SK-N-SH treated with all-trans-retinoic acid at 6 μM for 48 hours (cell line): ENCODE results near the gene TEX101.

ENCODE experiments used
- ATAC-seq: fragments of 200-7000 bp; cut with Tn5 transposase; 3 replicates; pipeline ENCODE4 v1.9.1; 2020; ENCODE audit warnings: mild to moderate bottlenecking, moderate library complexity
- ARNTL ChIP-seq: fragments of 450-650 bp; formaldehyde crosslinking; IDR thresholded peaks from 2 replicates; pipeline ENCODE4 v1.5.0; 2020; ENCODE audit warnings: low read depth, mild to moderate bottlenecking, moderate library complexity, borderline replicate concordance
- BACH2 ChIP-seq: fragments of 250-450 bp; sonication (Bioruptor Pico); IDR thresholded peaks from 2 replicates; pipeline ENCODE4 v1.9.0; 2021; ENCODE audit warnings: mild to moderate bottlenecking, borderline replicate concordance
- CSDC2 ChIP-seq: fragments of 250-450 bp; sonication (Bioruptor Pico); IDR thresholded peaks from 2 replicates; pipeline ENCODE4 v1.5.0; 2020; ENCODE audit warnings: mild to moderate bottlenecking, moderate library complexity
- ESRRG ChIP-seq: fragments of 250-450 bp; sonication (Bioruptor Pico); IDR thresholded peaks from 2 replicates; pipeline ENCODE4 v1.6.1; 2021; ENCODE audit warnings: mild to moderate bottlenecking
- GLIS3 ChIP-seq: fragments of 250-450 bp; sonication (Bioruptor Pico); IDR thresholded peaks from 2 replicates; pipeline ENCODE4 v1.5.0; 2020; ENCODE audit warnings: mild to moderate bottlenecking, moderate library complexity
- ISL1 ChIP-seq: fragments of 250-450 bp; sonication (Bioruptor Pico); IDR thresholded peaks from 2 replicates; pipeline ENCODE4 v2.1.2; 2022; ENCODE audit warnings: mild to moderate bottlenecking, moderate library complexity
- OSR1 ChIP-seq: fragments of 250-450 bp; sonication (Bioruptor Pico); IDR thresholded peaks from 2 replicates; pipeline ENCODE4 v1.8.0; 2022; ENCODE audit warnings: moderate library complexity, mild to moderate bottlenecking, inconsistent platforms
- PPARA ChIP-seq: fragments of 250-450 bp; sonication (Bioruptor Pico); IDR thresholded peaks from 2 replicates; pipeline ENCODE4 v1.5.0; 2020; ENCODE audit warnings: mild to moderate bottlenecking, borderline replicate concordance
- RARB ChIP-seq: fragments of 250-450 bp; sonication (Bioruptor Pico); IDR thresholded peaks from 2 replicates; pipeline ENCODE4 v1.8.0; 2021; ENCODE audit warnings: mild to moderate bottlenecking, moderate library complexity
- SNAI2 ChIP-seq: fragments of 250-450 bp; sonication (Bioruptor Pico); IDR thresholded peaks from 2 replicates; pipeline ENCODE4 v1.5.0; 2020; ENCODE audit warnings: mild to moderate bottlenecking, moderate library complexity
- TCF4 ChIP-seq: fragments of 250-450 bp; sonication (Bioruptor Pico); IDR thresholded peaks from 2 replicates; pipeline ENCODE4 v1.8.0; 2021; ENCODE audit warnings: mild to moderate bottlenecking, moderate library complexity, borderline replicate concordance
- TOX ChIP-seq: fragments of 250-450 bp; sonication (Bioruptor Pico); IDR thresholded peaks from 2 replicates; pipeline ENCODE4 v1.8.0; 2021; ENCODE audit warnings: mild to moderate bottlenecking, moderate library complexity, borderline replicate concordance
- ZC3H10 ChIP-seq: fragments of 250-450 bp; sonication (Bioruptor Pico); IDR thresholded peaks from 2 replicates; pipeline ENCODE4 v1.5.1; 2021; ENCODE audit warnings: mild to moderate bottlenecking, moderate library complexity
- ZFP3 ChIP-seq: fragments of 250-450 bp; sonication (Bioruptor Pico); IDR thresholded peaks from 2 replicates; pipeline ENCODE4 v1.5.0; 2020; ENCODE audit warnings: mild to moderate bottlenecking, moderate library complexity
- ZFP30 ChIP-seq: fragments of 450-650 bp; formaldehyde crosslinking; IDR thresholded peaks from 2 replicates; pipeline ENCODE4 v1.5.0; 2022; ENCODE audit warnings: mild to moderate bottlenecking, moderate library complexity
- ZNF565 ChIP-seq: fragments of 450-650 bp; formaldehyde crosslinking; conservative IDR thresholded peaks from 2 replicates; pipeline ENCODE4 v1.5.0; 2020; ENCODE audit warnings: low read depth, mild to moderate bottlenecking, moderate library complexity
- ZNF8 ChIP-seq: fragments of 450-650 bp; formaldehyde crosslinking; IDR thresholded peaks from 2 replicates; pipeline ENCODE4 v1.5.0; 2020; ENCODE audit warnings: mild to moderate bottlenecking, moderate library complexity
- TF ChIP-seq, protein P1 (sequence below): fragments of 250-450 bp; sonication (Bioruptor Pico); IDR thresholded peaks from 2 replicates; pipeline ENCODE4 v1.5.0; 2020; ENCODE audit warnings: mild to moderate bottlenecking, moderate library complexity
- TF ChIP-seq, protein P2 (sequence below): fragments of 250-450 bp; sonication (Bioruptor Pico); IDR thresholded peaks from 2 replicates; pipeline ENCODE4 v1.8.0; 2020; ENCODE audit warnings: mild to moderate bottlenecking, moderate library complexity, borderline replicate concordance
- TF ChIP-seq, protein P3 (sequence below): fragments of 250-450 bp; sonication (Bioruptor Pico); IDR thresholded peaks from 2 replicates; pipeline ENCODE4 v1.8.0; 2021; ENCODE audit warnings: low read depth, mild to moderate bottlenecking, moderate library complexity, borderline replicate concordance
- TF ChIP-seq, protein P4 (sequence below): fragments of 250-450 bp; sonication (Bioruptor Pico); IDR thresholded peaks from 2 replicates; pipeline ENCODE4 v1.5.1; 2020; ENCODE audit warnings: low read depth, mild to moderate bottlenecking, moderate library complexity
- TF ChIP-seq, protein P5 (sequence below): fragments of 250-450 bp; sonication (Bioruptor Pico); IDR thresholded peaks from 2 replicates; pipeline ENCODE4 v1.5.1; 2021; ENCODE audit warnings: mild to moderate bottlenecking, moderate library complexity

Gene TEX101

DNA sequence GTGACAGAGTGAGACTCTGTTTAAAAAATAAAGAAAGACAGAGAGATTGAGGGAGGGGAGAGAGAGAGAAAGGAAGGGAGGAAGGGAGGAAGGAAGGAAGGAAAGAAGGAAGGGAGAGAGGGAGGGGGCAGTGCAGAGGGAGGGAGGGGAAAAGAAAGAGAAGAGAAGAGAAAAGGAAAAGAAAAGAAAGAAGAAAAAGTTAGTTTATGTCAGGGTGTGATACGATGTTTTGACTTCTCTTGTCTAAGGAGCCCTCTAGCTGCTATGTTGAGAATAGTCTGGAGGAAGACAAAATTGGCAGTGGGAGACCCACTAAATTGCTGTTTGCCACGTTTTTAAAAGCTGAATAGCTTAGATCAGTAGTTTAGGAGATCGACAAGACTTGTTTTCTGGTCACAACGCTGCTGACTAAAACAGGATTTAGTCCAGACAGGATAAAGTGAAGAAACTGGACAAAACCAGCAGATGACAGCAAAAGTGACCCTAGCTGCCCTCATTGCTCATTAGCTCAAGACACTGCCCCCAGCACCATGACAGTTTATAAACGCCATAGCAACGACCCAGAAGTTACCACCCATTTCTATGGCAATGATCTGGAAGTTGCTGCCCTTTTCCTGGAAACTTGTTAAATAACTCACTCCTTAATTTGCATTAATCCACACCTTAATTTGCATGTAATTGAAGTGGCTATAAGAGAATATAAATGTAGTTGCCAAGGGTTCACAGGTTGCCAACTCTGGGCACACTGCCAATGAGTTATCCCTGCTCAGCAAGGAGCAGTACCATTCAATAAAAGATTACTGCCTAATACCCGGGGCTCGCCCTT, 11.1 kb downstream of the TEX101 start:
- no peak for TF ChIP-seq ZNF565
- no peak for TF ChIP-seq PPARA (CRISPR knock-in tag)
- no peak for TF ChIP-seq OSR1 (CRISPR knock-in tag)
- TF ChIP-seq ZFP30 (CRISPR knock-in tag), result no peak
- TF ChIP-seq ZC3H10 (CRISPR knock-in tag), result no peak
- TF ChIP-seq TCF4 (CRISPR knock-in tag), result no peak
- TF ChIP-seq, protein P1, sequence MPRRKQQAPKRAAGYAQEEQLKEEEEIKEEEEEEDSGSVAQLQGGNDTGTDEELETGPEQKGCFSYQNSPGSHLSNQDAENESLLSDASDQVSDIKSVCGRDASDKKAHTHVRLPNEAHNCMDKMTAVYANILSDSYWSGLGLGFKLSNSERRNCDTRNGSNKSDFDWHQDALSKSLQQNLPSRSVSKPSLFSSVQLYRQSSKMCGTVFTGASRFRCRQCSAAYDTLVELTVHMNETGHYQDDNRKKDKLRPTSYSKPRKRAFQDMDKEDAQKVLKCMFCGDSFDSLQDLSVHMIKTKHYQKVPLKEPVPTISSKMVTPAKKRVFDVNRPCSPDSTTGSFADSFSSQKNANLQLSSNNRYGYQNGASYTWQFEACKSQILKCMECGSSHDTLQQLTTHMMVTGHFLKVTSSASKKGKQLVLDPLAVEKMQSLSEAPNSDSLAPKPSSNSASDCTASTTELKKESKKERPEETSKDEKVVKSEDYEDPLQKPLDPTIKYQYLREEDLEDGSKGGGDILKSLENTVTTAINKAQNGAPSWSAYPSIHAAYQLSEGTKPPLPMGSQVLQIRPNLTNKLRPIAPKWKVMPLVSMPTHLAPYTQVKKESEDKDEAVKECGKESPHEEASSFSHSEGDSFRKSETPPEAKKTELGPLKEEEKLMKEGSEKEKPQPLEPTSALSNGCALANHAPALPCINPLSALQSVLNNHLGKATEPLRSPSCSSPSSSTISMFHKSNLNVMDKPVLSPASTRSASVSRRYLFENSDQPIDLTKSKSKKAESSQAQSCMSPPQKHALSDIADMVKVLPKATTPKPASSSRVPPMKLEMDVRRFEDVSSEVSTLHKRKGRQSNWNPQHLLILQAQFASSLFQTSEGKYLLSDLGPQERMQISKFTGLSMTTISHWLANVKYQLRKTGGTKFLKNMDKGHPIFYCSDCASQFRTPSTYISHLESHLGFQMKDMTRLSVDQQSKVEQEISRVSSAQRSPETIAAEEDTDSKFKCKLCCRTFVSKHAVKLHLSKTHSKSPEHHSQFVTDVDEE, result no peak
- TF ChIP-seq, protein P2, sequence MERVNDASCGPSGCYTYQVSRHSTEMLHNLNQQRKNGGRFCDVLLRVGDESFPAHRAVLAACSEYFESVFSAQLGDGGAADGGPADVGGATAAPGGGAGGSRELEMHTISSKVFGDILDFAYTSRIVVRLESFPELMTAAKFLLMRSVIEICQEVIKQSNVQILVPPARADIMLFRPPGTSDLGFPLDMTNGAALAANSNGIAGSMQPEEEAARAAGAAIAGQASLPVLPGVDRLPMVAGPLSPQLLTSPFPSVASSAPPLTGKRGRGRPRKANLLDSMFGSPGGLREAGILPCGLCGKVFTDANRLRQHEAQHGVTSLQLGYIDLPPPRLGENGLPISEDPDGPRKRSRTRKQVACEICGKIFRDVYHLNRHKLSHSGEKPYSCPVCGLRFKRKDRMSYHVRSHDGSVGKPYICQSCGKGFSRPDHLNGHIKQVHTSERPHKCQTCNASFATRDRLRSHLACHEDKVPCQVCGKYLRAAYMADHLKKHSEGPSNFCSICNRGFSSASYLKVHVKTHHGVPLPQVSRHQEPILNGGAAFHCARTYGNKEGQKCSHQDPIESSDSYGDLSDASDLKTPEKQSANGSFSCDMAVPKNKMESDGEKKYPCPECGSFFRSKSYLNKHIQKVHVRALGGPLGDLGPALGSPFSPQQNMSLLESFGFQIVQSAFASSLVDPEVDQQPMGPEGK (CRISPR knock-in tag), result no peak
- TF ChIP-seq RARB (CRISPR knock-in tag), result no peak
- TF ChIP-seq, protein P3, sequence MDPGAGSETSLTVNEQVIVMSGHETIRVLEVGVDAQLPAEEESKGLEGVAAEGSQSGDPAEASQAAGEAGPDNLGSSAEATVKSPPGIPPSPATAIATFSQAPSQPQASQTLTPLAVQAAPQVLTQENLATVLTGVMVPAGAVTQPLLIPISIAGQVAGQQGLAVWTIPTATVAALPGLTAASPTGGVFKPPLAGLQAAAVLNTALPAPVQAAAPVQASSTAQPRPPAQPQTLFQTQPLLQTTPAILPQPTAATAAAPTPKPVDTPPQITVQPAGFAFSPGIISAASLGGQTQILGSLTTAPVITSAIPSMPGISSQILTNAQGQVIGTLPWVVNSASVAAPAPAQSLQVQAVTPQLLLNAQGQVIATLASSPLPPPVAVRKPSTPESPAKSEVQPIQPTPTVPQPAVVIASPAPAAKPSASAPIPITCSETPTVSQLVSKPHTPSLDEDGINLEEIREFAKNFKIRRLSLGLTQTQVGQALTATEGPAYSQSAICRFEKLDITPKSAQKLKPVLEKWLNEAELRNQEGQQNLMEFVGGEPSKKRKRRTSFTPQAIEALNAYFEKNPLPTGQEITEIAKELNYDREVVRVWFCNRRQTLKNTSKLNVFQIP (CRISPR knock-in tag), result no peak
- TF ChIP-seq CSDC2 (CRISPR knock-in tag), result no peak
- TF ChIP-seq TOX (CRISPR knock-in tag), result no peak
- TF ChIP-seq, protein P4, sequence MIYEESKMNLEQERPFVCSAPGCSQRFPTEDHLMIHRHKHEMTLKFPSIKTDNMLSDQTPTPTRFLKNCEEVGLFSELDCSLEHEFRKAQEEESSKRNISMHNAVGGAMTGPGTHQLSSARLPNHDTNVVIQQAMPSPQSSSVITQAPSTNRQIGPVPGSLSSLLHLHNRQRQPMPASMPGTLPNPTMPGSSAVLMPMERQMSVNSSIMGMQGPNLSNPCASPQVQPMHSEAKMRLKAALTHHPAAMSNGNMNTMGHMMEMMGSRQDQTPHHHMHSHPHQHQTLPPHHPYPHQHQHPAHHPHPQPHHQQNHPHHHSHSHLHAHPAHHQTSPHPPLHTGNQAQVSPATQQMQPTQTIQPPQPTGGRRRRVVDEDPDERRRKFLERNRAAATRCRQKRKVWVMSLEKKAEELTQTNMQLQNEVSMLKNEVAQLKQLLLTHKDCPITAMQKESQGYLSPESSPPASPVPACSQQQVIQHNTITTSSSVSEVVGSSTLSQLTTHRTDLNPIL (CRISPR knock-in tag), result no peak
- TF ChIP-seq ESRRG (CRISPR knock-in tag), result no peak
- no peak for TF ChIP-seq ZFP3
- TF ChIP-seq GLIS3 (CRISPR knock-in tag), result no peak
- TF ChIP-seq BACH2, result no peak
- TF ChIP-seq ARNTL (CRISPR knock-in tag), result no peak
- TF ChIP-seq, protein P5, sequence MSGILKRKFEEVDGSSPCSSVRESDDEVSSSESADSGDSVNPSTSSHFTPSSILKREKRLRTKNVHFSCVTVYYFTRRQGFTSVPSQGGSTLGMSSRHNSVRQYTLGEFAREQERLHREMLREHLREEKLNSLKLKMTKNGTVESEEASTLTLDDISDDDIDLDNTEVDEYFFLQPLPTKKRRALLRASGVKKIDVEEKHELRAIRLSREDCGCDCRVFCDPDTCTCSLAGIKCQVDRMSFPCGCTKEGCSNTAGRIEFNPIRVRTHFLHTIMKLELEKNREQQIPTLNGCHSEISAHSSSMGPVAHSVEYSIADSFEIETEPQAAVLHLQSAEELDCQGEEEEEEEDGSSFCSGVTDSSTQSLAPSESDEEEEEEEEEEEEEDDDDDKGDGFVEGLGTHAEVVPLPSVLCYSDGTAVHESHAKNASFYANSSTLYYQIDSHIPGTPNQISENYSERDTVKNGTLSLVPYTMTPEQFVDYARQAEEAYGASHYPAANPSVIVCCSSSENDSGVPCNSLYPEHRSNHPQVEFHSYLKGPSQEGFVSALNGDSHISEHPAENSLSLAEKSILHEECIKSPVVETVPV (CRISPR knock-in tag), result no peak
- TF ChIP-seq ISL1 (CRISPR knock-in tag), result no peak
- ATAC-seq, result peak; percentile 84

DNA sequence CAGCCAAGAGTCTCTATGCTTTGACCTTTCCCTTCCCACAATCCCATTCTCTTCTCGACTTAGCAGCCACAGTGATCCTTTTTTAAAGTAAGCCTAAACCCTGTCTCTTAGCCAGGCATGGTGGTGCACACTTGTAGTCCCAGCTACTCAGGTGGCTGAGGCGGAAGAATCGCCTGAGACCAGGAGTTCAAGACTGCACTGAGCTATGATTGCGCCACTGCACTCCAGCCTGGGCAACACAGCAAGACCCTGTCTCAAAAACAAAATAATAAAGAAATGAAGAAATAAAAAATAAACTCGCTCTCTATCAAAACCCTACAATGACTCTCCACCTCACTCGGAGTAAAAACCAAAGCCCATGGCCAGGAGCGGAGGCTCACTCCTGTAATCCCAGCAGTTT, 14.7 kb downstream of the TEX101 start:
- no peak for ATAC-seq
- TF ChIP-seq GLIS3 (CRISPR knock-in tag) (no peak), ZNF8 (CRISPR knock-in tag) (no peak)

DNA sequence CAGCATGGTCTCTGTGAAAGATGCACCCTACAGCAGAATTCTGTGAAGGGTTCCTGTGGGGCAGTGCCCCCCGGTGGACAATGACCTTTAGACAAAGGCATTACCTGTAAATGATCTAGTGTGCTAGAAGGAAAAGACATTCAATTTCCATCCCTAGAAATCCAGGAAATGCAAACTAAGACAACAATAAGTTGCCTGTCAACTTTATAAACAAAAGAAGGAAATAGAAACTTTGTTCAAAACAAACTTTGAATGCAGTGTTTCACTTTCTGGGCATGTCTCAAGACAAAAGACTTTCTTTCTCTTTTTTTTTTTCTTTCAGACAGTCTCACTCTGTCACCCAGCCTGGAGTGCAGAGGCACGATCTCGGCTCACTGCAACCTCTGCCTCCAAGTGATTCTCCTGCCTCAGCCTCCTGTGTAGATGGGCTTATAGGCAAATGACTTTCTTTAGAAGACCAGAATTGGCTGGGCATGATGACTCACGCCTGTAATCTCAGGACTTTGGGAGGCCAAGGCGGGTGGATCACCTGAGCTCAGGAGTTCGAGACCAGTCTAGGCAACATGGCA, 15.5 kb downstream of the TEX101 start:
- no peak for ATAC-seq
- no peak for TF ChIP-seq SNAI2 (CRISPR knock-in tag)
